Activated CD4-positive, alpha-beta T cell treated with anti-CD3 and anti-CD28 coated beads, Interleukin-2, amount 50 U/mL, for 48 hours (primary cell): ENCODE data around the gene RUSC2.
"Not testable (repeated sequence)": the region's sequence is repeated elsewhere in the genome, so short reads cannot be mapped to it uniquely, and the experiment has no call there.

Source experiments
- DNase-seq, 2 experiments: peaks; one replicate each; pipeline ENCODE4 v3.0.0-alpha.2; 2020

The RUSC2 gene

DNA sequence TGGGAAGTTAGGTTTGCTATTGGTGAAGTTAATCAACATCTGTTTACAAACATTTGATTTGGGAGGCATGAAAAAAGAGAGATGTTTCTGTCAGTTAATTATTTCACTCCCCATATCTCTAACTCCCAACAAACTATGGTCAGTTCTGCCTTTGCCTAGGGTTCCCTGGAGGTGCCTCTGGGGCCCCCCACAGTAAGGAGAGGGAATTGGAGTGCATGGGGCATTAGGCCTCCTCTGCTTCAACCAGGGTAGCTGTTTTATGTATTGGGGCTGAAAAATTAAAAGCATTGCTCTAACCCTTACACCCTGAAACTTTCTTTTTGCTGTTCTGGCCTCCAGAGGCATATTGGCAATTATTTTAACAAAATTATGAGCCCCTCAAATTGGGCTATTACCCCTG, 32.3 kb downstream of the RUSC2 start:
- no peak for DNase-seq

- no peak for DNase-seq
Observed at GRCh38 chr9:35522700-35523099, 32.8 kb downstream of the RUSC2 start.

DNA sequence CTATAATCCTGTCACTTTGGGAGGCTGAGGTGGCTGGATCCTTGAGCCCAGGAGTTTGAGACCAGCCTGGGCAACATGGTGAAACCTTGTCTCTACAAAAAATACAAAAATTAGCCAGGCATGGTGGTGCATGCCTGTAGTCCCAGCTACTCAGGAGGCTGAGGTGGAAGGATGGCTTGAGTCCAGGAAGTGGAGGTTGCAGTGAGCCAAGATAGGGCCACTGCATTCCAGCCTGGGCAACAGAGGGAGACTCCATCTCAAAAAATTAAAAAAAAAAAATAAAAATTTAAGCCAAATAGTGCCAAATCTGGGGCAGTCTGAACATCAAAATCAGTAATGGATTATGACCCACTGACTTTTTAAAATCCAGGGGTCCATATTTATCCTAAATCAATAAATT, 33.6 kb downstream of the RUSC2 start:
- not testable (repeated sequence) for DNase-seq

- no peak for DNase-seq
Observed at GRCh38 chr9:35526087-35526801, 36.3 kb downstream of the RUSC2 start.

- no peak for DNase-seq
Observed at GRCh38 chr9:35529161-35529823, 39.4 kb downstream of the RUSC2 start.

GRCh38 chr9:35533398-35533797, 43.5 kb downstream of the RUSC2 start:
- no peak for DNase-seq

DNA sequence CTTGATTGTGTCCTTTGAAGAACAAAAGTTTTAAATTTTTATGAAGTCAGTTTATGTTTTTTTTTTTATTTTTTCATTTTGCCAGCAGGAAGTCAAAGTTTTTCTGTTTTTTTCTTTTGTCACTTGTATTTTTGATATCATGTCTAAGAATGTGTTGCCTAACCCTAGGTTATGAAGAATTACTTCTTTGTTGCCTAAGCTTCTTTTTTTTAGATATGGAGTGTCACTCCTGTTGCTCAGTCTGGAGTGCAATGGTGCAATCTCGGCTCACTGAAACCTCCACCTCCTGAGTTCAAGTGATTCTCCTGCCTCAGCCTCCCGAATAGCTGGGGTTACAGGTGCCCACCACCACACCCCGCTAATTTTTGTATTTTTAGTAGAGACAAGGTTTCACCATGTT, 45.0 kb downstream of the RUSC2 start:
- DNase-seq = not testable (repeated sequence)

GRCh38 chr9:35537913-35538312, 48.0 kb downstream of the RUSC2 start:
- DNase-seq = no peak

DNA sequence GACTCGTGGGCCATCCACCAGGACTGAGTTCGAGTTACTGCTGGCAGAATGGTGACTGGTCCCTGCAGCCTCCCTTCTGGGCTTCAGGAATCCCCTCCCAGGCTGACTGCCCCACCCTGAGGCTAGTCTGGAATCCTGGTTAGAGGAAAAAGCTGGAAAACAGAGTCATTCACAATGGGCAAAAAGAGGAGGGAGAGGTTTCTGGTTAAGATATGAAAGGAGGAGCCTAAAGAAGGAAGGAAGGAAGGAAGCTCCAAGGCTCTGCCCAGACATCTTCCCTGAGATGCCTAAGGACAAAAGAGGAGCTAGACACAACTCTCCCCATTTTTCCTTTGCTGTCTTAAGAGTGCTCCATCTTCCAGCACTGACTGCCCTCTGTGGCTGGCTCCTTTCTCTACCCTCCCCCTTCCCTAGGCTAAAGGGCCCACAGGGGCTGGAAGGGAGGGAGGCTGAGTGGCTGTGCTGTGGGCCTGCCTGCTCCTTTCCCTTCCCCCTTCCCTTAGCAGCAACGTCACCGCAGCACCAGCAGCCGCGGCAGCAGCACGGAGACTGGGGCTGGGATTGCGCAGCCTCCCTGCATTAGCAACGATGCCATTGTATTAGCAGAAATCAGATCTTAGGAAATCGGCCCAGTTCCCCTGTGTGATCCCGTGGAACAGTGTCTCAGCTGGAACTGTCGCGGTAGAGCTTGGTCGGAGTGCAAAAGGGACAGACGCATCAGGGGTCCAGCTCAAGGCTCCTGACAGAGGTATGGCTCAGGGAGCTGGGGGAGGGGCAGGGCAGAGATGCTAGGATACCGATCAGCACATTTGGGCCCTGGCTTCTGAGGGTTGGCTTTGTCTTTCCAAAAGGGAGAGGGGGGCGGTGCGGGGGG, 48.7 kb downstream of the RUSC2 start:
- DNase-seq = no peak
